Measurements from ENCODE around the gene SLX4. TPM values are rescaled to one million over a fixed set of nuclear protein-coding genes. Genes with fewer than 3 reads are reported as not detected.

The SLX4 gene
- total RNA-seq, 1 experiment from 2014 or later, result 4.6 TPM

DNA sequence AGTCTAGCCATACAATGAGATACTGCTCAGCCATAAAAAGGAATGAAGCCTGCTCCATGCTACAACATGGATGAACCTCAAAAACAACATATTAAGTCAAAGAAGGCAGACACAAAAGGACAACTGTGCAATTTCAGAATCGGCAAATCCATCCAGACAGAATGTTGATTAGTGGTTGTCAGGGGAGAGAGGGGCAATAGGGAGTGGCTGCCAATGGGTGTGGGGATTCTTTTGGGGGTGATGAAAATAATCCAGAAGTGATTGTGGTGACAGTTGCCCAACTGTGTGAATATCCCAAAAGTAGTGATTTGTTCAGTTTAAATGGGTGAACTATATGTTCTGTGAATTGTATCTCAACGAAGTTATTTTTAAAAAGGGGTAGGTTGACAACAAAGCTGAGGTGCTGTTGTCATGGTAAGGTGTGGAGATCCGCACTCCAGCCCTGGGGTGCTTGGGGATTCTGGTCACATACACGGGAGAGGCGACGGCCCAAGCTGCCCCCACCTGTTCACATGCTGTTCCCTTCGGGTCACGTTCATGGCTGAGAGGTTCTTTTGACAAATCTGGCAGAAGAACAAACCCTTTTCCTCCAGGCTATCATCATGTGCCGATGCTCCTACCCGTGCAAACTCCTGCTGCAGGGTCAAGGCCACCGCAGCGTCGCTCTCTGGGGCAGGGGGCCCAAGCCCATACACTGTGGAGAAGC, 9.6 kb downstream of the SLX4 start:
- DNase-seq (ENCODE audit: low read depth), result no peak

DNA sequence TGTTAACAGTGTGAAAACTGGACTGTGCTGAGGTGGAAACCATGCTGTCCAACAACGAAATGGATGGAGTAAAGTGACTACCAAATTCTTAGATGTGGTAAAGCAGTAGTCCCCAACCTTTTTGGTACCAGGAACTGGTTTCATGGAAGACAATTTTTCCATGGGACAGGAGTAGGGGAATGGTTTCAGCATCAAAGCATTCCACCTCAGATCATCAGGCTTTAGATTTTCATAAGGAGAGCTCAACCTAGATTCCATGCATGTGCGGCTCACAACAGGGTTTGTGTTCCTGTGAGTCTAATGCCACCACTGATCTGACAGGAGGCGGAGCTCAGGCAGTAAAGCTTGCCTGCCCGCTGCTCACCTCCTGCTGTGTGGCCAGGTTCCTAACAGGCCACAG, 11.5 kb downstream of the SLX4 start:
- DNase-seq (ENCODE audit: low read depth), result no peak

- DNase-seq (ENCODE audit: low read depth), result no peak
Measured at GRCh38 chr16:3599121-3599520, 12.3 kb downstream of the SLX4 start.

DNA sequence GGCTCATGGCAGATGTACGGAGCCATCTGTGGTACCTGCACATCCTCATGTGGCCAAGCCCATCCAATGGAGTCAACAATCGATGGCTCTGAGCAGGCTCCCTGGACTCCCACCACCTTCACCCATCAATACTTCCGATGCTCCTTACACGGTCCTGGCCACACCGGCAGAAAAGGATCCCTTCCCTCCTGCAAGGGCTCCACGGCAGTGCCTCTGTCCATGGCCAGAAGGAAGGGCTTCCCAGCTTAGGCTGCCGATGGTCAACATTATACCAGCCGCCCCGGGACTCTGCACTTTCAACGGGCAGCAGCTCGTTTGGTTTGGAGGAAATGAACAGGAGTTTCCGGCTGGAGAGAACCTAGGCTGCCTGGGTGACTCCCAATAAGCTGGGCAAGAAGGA, 13.2 kb downstream of the SLX4 start:
- no peak for DNase-seq (ENCODE audit: low read depth)

GRCh38 chr16:3597676-3598075, 13.7 kb downstream of the SLX4 start:
- DNase-seq (ENCODE audit: low read depth), result no peak

- no peak for DNase-seq (ENCODE audit: low read depth)
Measured at GRCh38 chr16:3597226-3597625, 14.2 kb downstream of the SLX4 start.

DNA sequence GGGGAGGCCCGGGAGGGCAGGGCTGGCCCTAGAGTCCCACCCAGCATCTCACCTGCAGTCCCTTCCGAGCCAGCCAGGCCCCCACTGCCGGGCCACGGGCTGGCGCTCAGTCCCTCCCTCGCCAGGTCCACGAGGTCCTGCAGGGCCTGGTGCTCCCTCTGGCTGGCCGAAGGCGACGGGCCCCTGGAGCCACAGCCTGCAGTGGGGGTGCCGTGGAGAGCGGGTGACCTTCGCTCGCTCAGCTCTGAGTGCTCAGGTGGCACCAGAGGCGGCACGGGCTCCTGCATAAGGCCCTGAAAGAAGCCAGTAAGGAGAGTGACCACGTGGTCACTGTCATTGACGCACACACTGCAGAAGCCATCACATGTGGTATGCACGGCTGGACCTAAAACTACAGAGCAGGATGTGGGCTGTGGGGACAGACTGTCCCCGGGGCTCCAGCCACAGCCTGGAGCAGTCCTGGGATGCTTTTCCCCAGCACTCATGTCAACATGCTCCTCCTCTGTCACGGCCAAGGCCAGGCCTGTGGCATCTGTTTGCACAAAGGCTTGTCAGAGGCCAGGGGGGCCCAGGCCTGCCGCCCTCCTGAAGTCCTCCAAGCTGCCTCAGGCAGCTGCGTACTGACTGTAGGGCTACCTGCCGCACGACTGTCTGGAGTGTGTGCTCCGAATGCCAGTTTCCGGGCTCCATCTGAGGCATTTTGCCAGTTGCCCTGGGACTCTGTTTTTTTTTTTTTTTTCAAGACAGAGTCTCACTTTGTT, 15.1 kb downstream of the SLX4 start:
- DNase-seq (ENCODE audit: low read depth), result no peak

DNA sequence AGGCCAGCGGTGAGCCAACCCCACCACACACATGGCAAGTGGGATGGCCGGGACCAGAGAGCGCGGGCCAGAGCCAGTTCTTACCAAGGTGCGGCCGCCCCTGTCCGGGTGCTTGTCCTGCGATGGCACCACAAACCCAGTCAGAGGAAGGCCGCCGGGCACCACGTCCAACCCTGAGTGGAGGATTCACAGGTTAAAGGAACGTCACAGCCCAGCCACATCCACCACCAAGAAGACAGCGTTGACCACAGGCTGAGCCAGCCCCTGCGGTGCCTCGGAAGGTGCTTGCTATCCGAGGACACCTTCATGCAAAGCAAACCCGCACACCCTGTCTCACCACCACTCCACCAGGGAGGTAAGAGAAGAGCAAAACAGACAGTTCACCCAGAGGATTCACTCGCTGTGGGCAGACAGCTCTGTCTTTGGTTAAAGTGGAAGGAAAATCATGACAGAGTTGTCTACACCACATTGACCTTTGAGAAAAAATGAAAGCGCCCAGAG, 15.8 kb downstream of the SLX4 start:
- no peak for DNase-seq (ENCODE audit: low read depth)

GRCh38 chr16:3595110-3595486, 16.3 kb downstream of the SLX4 start:
- no peak for DNase-seq (ENCODE audit: low read depth)

DNA sequence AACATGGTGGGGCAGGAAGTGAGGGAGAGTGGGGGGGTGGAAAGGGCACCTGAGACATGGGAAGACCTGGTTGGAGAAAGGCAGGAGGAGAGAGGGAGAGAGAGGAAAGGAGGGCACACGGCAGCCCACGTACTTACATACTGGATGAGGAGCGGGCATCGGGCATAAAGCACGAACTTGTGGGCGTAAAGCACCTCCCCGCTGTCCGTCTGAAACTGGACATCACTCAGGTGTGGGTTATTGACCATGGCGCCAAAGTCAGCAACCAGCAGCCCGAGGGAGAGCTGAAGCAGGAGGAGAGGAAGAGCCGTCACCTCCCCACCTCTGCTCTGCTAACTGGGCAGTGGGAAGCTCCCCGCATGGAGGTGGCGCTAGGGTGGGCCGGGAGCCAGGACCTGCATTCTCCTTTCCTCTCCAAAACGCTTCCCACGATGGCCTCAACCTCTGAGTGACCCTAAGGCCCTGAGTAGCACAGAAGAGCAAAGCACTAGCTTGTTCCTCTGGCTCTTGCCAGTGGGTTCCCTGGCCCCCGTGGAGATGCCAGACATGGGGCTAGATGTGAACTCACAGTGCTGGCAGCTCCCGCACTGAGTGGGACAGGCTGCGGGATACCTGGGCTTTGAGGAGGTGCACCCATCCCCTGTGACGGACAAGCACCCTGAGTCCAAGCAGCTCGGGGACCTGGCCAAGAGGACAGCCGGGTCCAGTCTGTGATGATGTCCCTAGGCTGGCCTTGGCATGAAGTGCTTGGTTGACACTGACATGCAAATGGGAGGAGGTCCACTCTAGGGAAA, 16.9 kb downstream of the SLX4 start:
- DNase-seq (ENCODE audit: low read depth), result no peak

DNA sequence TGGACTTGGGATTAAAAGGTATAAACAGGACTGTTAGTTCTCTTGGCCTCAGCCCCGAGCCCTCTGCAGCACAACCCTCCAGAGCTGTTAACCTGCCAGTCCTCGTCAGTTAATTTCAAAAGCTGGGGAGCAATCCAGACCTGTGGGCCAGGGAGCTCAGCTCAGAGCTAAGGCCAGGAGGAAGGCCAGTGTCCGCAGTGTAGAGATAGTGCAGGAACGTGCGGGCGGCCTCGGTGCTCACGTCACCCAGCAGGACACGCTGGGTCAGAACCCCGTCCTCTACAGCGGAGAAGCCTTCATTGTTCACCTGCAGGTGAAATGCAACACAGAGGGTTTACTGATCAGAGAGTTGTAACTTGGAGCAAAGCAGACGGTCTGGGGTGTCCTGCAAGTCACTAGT, 18.8 kb downstream of the SLX4 start:
- DNase-seq (ENCODE audit: low read depth), result no peak

- no peak for DNase-seq (ENCODE audit: low read depth)
Measured at GRCh38 chr16:3591991-3592390, 19.4 kb downstream of the SLX4 start.

DNA sequence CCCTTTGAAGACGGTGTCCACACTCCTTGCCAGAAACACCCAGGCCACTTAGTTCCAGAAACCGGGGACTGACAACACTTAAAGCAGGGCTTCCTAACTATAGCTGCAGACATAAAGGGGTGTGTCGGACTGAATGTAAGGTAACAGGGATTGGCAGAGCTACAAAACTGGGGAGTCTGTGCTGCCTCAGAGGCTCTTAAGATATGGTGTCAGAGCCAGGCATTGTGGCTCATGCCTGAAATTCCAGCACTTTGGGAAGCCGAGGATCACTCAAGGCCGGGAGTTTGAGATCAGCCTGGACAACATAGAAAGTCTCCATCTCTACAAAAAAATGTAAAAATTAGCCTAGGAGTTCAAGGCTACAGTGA, 20.0 kb downstream of the SLX4 start:
- DNase-seq (ENCODE audit: low read depth), result no peak

- DNase-seq (ENCODE audit: low read depth), result no peak
Measured at GRCh38 chr16:3590736-3591435, 20.5 kb downstream of the SLX4 start.

- DNase-seq (ENCODE audit: low read depth), result no peak
Measured at GRCh38 chr16:3589991-3590701, 21.3 kb downstream of the SLX4 start.

GRCh38 chr16:3589441-3589921, 21.9 kb downstream of the SLX4 start:
- no peak for DNase-seq (ENCODE audit: low read depth)

GRCh38 chr16:3589001-3589400, 22.4 kb downstream of the SLX4 start:
- no peak for DNase-seq (ENCODE audit: low read depth)

GRCh38 chr16:3587547-3588110, 23.8 kb downstream of the SLX4 start:
- no peak for DNase-seq (ENCODE audit: low read depth)

DNA sequence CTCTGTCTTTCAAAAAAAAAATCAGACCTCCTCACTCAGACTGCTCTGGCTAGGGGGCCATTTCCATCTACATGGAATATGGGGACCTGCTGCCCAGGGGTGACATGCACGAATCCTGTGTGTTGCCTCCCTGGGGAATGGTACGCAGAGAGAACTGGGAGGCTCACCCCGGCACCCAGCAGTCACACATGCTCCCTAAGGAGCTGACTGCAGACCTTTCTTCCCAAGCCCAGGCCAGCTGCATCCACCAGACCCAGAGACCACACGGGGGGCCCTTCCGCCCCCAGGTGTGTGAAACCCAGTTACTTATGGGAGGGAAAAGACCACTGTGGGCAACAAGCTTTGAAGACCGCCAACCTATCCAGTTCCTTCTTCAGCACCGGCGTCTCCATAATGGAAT, 27.0 kb downstream of the SLX4 start:
- no peak for DNase-seq (ENCODE audit: low read depth)

DNA sequence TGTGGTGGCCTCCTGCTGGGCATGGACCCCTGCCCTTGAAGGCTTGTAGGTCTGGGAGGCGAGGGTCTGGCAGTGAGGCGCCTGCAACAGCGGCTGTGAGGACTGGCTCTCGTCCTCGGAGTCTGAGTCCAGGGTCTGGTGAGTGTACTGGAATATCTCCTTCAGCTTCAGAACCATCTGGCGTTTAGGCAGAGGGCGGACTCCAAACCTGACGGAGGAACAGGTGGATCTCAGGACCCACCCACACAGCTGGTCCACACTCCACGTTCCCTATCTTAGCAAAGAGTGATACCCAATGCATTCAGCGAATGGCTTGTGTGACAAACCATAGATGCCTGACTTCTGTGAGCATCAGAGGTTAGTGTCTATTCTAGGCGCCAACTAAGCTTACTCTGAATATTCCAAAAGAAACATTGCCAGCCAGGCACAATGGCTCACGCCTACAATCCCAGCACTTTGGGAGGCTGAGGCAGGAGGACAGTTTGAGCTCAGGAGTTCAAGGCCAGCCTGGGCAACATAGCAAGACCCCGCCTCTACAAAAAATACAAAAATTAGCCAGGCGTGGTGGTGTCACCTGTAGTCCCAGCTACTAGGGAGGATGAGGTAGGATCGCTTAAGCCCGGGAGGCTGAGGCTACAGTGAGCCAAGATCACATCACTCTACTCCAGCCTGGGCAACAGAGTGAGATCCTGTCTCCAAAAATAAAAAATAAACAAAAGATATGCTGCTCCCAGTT, 27.9 kb downstream of the SLX4 start:
- no peak for DNase-seq (ENCODE audit: low read depth)

Measured in HT1080 (cell line).